Measurements from ENCODE around the gene TTYH3.

DNA sequence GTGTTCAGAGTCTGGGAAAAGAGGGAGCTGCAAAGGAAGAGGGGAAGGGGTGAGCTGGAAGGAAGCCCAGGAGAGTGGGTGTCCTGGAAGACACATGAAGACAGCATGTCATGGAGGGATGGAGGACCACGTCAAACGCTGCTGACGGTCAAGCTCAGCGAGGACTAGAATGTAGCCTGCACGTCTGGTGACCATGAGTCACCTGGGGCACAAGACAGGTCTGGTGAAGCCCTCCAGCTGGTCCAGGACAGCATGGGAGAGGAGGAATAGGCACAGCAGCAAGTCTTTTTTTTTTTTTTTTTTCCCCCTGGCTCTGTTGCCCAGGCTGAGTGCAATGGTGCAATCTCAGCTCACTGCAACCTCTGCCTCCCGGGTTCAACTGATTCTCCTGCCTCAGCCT is 36.6 kb downstream of the TTYH3 start:
- TF ChIP-seq, protein P1, sequence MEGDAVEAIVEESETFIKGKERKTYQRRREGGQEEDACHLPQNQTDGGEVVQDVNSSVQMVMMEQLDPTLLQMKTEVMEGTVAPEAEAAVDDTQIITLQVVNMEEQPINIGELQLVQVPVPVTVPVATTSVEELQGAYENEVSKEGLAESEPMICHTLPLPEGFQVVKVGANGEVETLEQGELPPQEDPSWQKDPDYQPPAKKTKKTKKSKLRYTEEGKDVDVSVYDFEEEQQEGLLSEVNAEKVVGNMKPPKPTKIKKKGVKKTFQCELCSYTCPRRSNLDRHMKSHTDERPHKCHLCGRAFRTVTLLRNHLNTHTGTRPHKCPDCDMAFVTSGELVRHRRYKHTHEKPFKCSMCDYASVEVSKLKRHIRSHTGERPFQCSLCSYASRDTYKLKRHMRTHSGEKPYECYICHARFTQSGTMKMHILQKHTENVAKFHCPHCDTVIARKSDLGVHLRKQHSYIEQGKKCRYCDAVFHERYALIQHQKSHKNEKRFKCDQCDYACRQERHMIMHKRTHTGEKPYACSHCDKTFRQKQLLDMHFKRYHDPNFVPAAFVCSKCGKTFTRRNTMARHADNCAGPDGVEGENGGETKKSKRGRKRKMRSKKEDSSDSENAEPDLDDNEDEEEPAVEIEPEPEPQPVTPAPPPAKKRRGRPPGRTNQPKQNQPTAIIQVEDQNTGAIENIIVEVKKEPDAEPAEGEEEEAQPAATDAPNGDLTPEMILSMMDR (IDR thresholded peaks at IDR 0.05): no peak
- no peak for TF ChIP-seq POLR2A (IDR thresholded peaks at IDR 0.05)

Data from right lobe of liver (tissue), 4 donors.